Osteoblast (primary cell): ENCODE measurements around the gene HS2ST1. TPM values are rescaled to one million over a fixed set of nuclear protein-coding genes. Genes with fewer than 3 reads are reported as not detected.

Experiments used
- DNase-seq: peaks from one replicate; pipeline ENCODE4 v3.0.0; 2011; ENCODE audit warnings: low spot score, mixed read lengths; ENCODE audit not compliant: insufficient read length; ENCODE audit errors: missing footprints
- H2AFZ ChIP-seq: 2 replicates; pipeline ENCODE4 v1.6.0; 2011; ENCODE audit warnings: mild to moderate bottlenecking, low read length
- H3K27ac ChIP-seq: 2 replicates; pipeline ENCODE4 v1.5.1; 2011; ENCODE audit warnings: mild to moderate bottlenecking, low read depth, low read length, moderate library complexity
- H3K27me3 ChIP-seq: 2 replicates; pipeline ENCODE4 v1.6.0; 2012; ENCODE audit warnings: mild to moderate bottlenecking, control low read depth, inconsistent platforms, low read length, moderate library complexity; ENCODE audit not compliant: insufficient read depth
- H3K36me3 ChIP-seq: 2 replicates; pipeline ENCODE4 v1.5.1; 2011; ENCODE audit warnings: mild to moderate bottlenecking, low read length, control low read depth, moderate library complexity; ENCODE audit not compliant: insufficient read depth
- H3K4me1 ChIP-seq: 2 replicates; pipeline ENCODE4 v1.5.1; 2011; ENCODE audit warnings: mild to moderate bottlenecking, low read length, control low read depth, moderate library complexity; ENCODE audit not compliant: insufficient read depth
- H3K4me2 ChIP-seq: 2 replicates; pipeline ENCODE4 v1.6.0; 2011; ENCODE audit warnings: mild to moderate bottlenecking, low read length; ENCODE audit not compliant: insufficient read depth
- H3K4me3 ChIP-seq: fragments of 200-600 bp; sonication (generic); 3 replicates; pipeline ENCODE4 v1.5.1; 2012; ENCODE audit warnings: mild to moderate bottlenecking, low read length, inconsistent platforms; ENCODE audit not compliant: insufficient read depth
- H3K79me2 ChIP-seq: 2 replicates; pipeline ENCODE4 v1.6.0; 2012; ENCODE audit warnings: mild to moderate bottlenecking, low read length, control low read depth, inconsistent platforms; ENCODE audit not compliant: insufficient read depth
- H3K9me3 ChIP-seq: 2 replicates; pipeline ENCODE4 v1.5.1; 2011; ENCODE audit warnings: low read depth, low read length, control low read depth
- H4K20me1 ChIP-seq: 2 replicates; pipeline ENCODE4 v1.6.0; 2012; ENCODE audit warnings: mild to moderate bottlenecking, low read length, control low read depth; ENCODE audit not compliant: insufficient read depth
- CTCF ChIP-seq: IDR thresholded peaks from 2 replicates; pipeline ENCODE4 v1.5.1; 2011; ENCODE audit warnings: mild to moderate bottlenecking, low read depth, low read length, moderate library complexity; ENCODE audit errors: extremely low read depth
- total RNA-seq: library from RNA; depleted of rRNA; stranded (reverse); fragments of >200 nt; gene quantifications from 2 replicates; pipeline ENCODE4 v1.2.3, GENCODE V29; 2012

HS2ST1 gene
- total RNA-seq, 1 donor, result 20.3 TPM

DNA sequence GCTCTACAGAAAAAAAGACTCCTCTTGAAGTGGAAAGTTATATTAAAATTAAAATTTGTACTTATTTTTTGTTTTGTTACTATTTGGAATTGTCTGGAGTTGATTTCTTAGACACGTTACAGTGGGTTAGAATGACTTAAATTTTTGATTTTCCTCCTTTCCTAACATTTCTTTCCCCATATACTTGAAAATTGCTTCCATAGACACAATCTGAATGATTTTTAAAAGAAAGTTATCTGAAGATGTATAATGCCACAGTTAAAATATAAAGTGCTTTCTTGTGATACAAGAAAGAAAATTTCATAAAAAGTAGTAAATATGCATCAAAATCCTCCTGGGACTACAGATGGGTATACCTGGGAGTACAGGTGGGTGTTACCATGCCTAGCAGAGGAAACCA lies 2.3 kb downstream of the HS2ST1 start:
- no peak for TF ChIP-seq CTCF
- DNase-seq, result no peak

GRCh38 chr1:86922445-86922844 lies 8.0 kb downstream of the HS2ST1 start:
- Histone ChIP-seq H4K20me1 (peaks cover 2% of the 10 kb centered on the region), H3K9me3 (no peaks in the 10 kb centered on the region), H2AFZ (no peak overlapping the region), H3K79me2 (peaks cover 61% of the 10 kb centered on the region), H3K27ac (no peak overlapping the region), H3K4me2 (no peak overlapping the region), H3K4me3 (no peak overlapping the region), H3K4me1 (no peaks in the 10 kb centered on the region), H3K27me3 (no peaks in the 10 kb centered on the region), H3K36me3 (no peaks in the 10 kb centered on the region)
- TF ChIP-seq CTCF, result no peak
- no peak for DNase-seq

More for the DNA sequence above, 2.3 kb downstream of the HS2ST1 start:
- H3K4me3 ChIP-seq, result no peak overlapping the region
- H4K20me1 ChIP-seq, result peaks cover 19% of the 10 kb centered on the region
- no peak overlapping the region for H3K27ac ChIP-seq
- no peak overlapping the region for H2AFZ ChIP-seq
- H3K27me3 ChIP-seq, result no peaks in the 10 kb centered on the region
- H3K4me2 ChIP-seq, result no peak overlapping the region
- H3K36me3 ChIP-seq, result no peaks in the 10 kb centered on the region
- H3K4me1 ChIP-seq, result peaks cover 19% of the 10 kb centered on the region
- no peaks in the 10 kb centered on the region for H3K9me3 ChIP-seq
- H3K79me2 ChIP-seq, result peaks cover 77% of the 10 kb centered on the region

- no peaks in the 10 kb centered on the region for H3K4me1 ChIP-seq
- H4K20me1 ChIP-seq, result peaks cover 2% of the 10 kb centered on the region
- no peak for TF ChIP-seq CTCF
- no peak for DNase-seq
- H3K9me3 ChIP-seq, result no peaks in the 10 kb centered on the region
- H3K27me3 ChIP-seq, result no peaks in the 10 kb centered on the region
- H2AFZ ChIP-seq, result no peak overlapping the region
- H3K4me3 ChIP-seq, result no peak overlapping the region
- H3K4me2 ChIP-seq, result no peak overlapping the region
- no peak overlapping the region for H3K27ac ChIP-seq
- no peaks in the 10 kb centered on the region for H3K36me3 ChIP-seq
- peaks cover 65% of the 10 kb centered on the region for H3K79me2 ChIP-seq
These were observed 10.0 kb downstream of the HS2ST1 start for GRCh38 chr1:86924324-86924960.

- no peak for TF ChIP-seq CTCF
- Histone ChIP-seq H3K27me3 (no peaks in the 10 kb centered on the region), H2AFZ (no peak overlapping the region), H3K4me3 (no peak overlapping the region), H3K9me3 (no peaks in the 10 kb centered on the region), H3K4me2 (no peak overlapping the region), H3K79me2 (peaks cover 56% of the 10 kb centered on the region), H3K4me1 (no peaks in the 10 kb centered on the region), H3K27ac (no peak overlapping the region), H4K20me1 (peaks cover 2% of the 10 kb centered on the region), H3K36me3 (no peaks in the 10 kb centered on the region)
- no peak for DNase-seq
These were observed 11.3 kb downstream of the HS2ST1 start for GRCh38 chr1:86925742-86926141.
